Endothelial cell (in vitro differentiated cells): Measurements from ENCODE around the gene CDK18. TPM values are rescaled to one million over a fixed set of nuclear protein-coding genes. Genes with fewer than 3 reads are reported as not detected.

Source experiments
- DNase-seq: peaks from one replicate; pipeline ENCODE4 v3.0.0; 2021; ENCODE audit warnings: low spot score
- H3K27ac Mint-ChIP-seq: one replicate; pipeline ENCODE4 v1.8.0; 2021; ENCODE audit warnings: mixed read lengths, inconsistent platforms; ENCODE audit not compliant: unreplicated experiment
- H3K27me3 Mint-ChIP-seq: one replicate; pipeline ENCODE4 v1.8.0; 2021; ENCODE audit warnings: mild to moderate bottlenecking, moderate library complexity, mixed read lengths, inconsistent platforms; ENCODE audit not compliant: unreplicated experiment
- H3K36me3 Mint-ChIP-seq: one replicate; pipeline ENCODE4 v1.8.0; 2021; ENCODE audit warnings: mild to moderate bottlenecking, low read depth, mixed read lengths, inconsistent platforms; ENCODE audit not compliant: unreplicated experiment
- H3K4me1 Mint-ChIP-seq: one replicate; pipeline ENCODE4 v1.8.0; 2021; ENCODE audit warnings: mild to moderate bottlenecking, mixed read lengths, inconsistent platforms; ENCODE audit not compliant: unreplicated experiment
- H3K4me3 Mint-ChIP-seq: one replicate; pipeline ENCODE4 v1.8.0; 2021; ENCODE audit warnings: mild to moderate bottlenecking, mixed read lengths, inconsistent platforms; ENCODE audit not compliant: unreplicated experiment
- H3K9me3 Mint-ChIP-seq: one replicate; pipeline ENCODE4 v1.8.0; 2021; ENCODE audit warnings: mixed read lengths, inconsistent platforms; ENCODE audit not compliant: unreplicated experiment
- CTCF ChIP-seq: fragments of 200-600 bp; sonication (generic); IDR thresholded peaks from one replicate; pipeline ENCODE4 v1.5.0; 2021; ENCODE audit warnings: antibody characterized with exemption; ENCODE audit not compliant: unreplicated experiment
- total RNA-seq: library from RNA; stranded (reverse); fragmentation: NEBNext Ultra II Directional; extraction: Animal tissue kit (Norgen Biotek cat#: 25700); gene quantifications from one replicate; pipeline ENCODE4 v1.2.1, GENCODE V29; 2021; ENCODE audit not compliant: unreplicated experiment

CDK18 gene
- total RNA-seq, 1 donor from 2014 or later: 12.4 TPM

GRCh38 chr1:205570796-205571537, 66.5 kb downstream of the CDK18 start:
- H3K9me3 Mint-ChIP-seq: no peaks in the 10 kb centered on the region
- no peaks in the 10 kb centered on the region for H3K36me3 Mint-ChIP-seq
- H3K4me1 Mint-ChIP-seq: peaks cover 8% of the 10 kb centered on the region
- H3K27ac Mint-ChIP-seq: no peak overlapping the region
- H3K4me3 Mint-ChIP-seq: no peak overlapping the region
- DNase-seq: no peak
- TF ChIP-seq CTCF: no peak
- H3K27me3 Mint-ChIP-seq: peaks cover 22% of the 10 kb centered on the region

- Mint-ChIP-seq H3K27ac (no peak overlapping the region), H3K9me3 (no peaks in the 10 kb centered on the region), H3K4me1 (peaks cover 8% of the 10 kb centered on the region), H3K4me3 (no peak overlapping the region), H3K36me3 (no peaks in the 10 kb centered on the region), H3K27me3 (peaks cover 22% of the 10 kb centered on the region)
- DNase-seq: no peak
- TF ChIP-seq CTCF: no peak
Observed at GRCh38 chr1:205571747-205572146, 67.3 kb downstream of the CDK18 start.

- no peak for TF ChIP-seq CTCF
- peaks cover 18% of the 10 kb centered on the region for H3K27me3 Mint-ChIP-seq
Observed at GRCh38 chr1:205572421-205572820, 68.0 kb downstream of the CDK18 start.

GRCh38 chr1:205575294-205575885, 70.9 kb downstream of the CDK18 start:
- no peaks in the 10 kb centered on the region for H3K9me3 Mint-ChIP-seq
- peaks cover 18% of the 10 kb centered on the region for H3K4me1 Mint-ChIP-seq
- peaks cover 14% of the 10 kb centered on the region for H3K27me3 Mint-ChIP-seq
- H3K27ac Mint-ChIP-seq: no peak overlapping the region
- DNase-seq: no peak
- H3K4me3 Mint-ChIP-seq: no peak overlapping the region
- no peak for TF ChIP-seq CTCF
- H3K36me3 Mint-ChIP-seq: no peaks in the 10 kb centered on the region

More at GRCh38 chr1:205572421-205572820, 68.0 kb downstream of the CDK18 start:
- no peak overlapping the region for H3K4me3 Mint-ChIP-seq
- H3K9me3 Mint-ChIP-seq: no peaks in the 10 kb centered on the region
- H3K27ac Mint-ChIP-seq: no peak overlapping the region
- H3K4me1 Mint-ChIP-seq: peaks cover 8% of the 10 kb centered on the region
- no peaks in the 10 kb centered on the region for H3K36me3 Mint-ChIP-seq
- no peak for DNase-seq

- Mint-ChIP-seq H3K4me1 (peaks cover 18% of the 10 kb centered on the region), H3K36me3 (no peaks in the 10 kb centered on the region), H3K27ac (no peak overlapping the region), H3K27me3 (peaks cover 13% of the 10 kb centered on the region), H3K9me3 (no peaks in the 10 kb centered on the region), H3K4me3 (no peak overlapping the region)
- TF ChIP-seq CTCF: no peak
- no peak for DNase-seq
Observed at GRCh38 chr1:205576011-205576410, 71.5 kb downstream of the CDK18 start.
